PFSK-1 (cell line): ENCODE results near the gene PDZD2.

ENCODE experiments used
- FOXP2 ChIP-seq: optimal IDR thresholded peaks from 2 replicates; pipeline ENCODE3; 2011; ENCODE audit warnings: borderline replicate concordance, control low read depth, inconsistent platforms; ENCODE audit not compliant: insufficient read depth; ENCODE audit errors: extremely low read length, extremely low read depth
- POLR2AphosphoS5 ChIP-seq: IDR thresholded peaks from 2 replicates; pipeline ENCODE4 v1.6.1; 2012; ENCODE audit warnings: low read depth, mild to moderate bottlenecking, control low read depth, low read length, moderate library complexity
- SIN3A ChIP-seq: IDR thresholded peaks from 2 replicates; pipeline ENCODE4 v1.6.1; 2012; ENCODE audit warnings: mild to moderate bottlenecking, low read length, moderate library complexity, borderline replicate concordance; ENCODE audit not compliant: insufficient read depth
- TAF1 ChIP-seq: IDR thresholded peaks from 2 replicates; pipeline ENCODE4 v1.6.1; 2012; ENCODE audit warnings: low read length, control low read depth, borderline replicate concordance; ENCODE audit not compliant: insufficient read depth
- TF ChIP-seq, protein P1 (sequence below), 2 experiments: IDR thresholded peaks; 2 replicates each; pipeline versions ENCODE4 v1.6.1 to v1.8.0; 2011 to 2012; ENCODE audit warnings: low read depth in 2 of 2, low read length in 2 of 2, control low read depth in 1 of 2, inconsistent platforms in 1 of 2, mild to moderate bottlenecking in 1 of 2, moderate library complexity in 1 of 2; ENCODE audit not compliant: insufficient read depth in 1 of 2

Gene PDZD2

GRCh38 chr5:31981361-31981945 lies 342.5 kb downstream of the PDZD2 start:
- TF ChIP-seq FOXP2: no peak
- TF ChIP-seq POLR2AphosphoS5: no peak
- no peak for TF ChIP-seq TAF1
- TF ChIP-seq, protein P1, sequence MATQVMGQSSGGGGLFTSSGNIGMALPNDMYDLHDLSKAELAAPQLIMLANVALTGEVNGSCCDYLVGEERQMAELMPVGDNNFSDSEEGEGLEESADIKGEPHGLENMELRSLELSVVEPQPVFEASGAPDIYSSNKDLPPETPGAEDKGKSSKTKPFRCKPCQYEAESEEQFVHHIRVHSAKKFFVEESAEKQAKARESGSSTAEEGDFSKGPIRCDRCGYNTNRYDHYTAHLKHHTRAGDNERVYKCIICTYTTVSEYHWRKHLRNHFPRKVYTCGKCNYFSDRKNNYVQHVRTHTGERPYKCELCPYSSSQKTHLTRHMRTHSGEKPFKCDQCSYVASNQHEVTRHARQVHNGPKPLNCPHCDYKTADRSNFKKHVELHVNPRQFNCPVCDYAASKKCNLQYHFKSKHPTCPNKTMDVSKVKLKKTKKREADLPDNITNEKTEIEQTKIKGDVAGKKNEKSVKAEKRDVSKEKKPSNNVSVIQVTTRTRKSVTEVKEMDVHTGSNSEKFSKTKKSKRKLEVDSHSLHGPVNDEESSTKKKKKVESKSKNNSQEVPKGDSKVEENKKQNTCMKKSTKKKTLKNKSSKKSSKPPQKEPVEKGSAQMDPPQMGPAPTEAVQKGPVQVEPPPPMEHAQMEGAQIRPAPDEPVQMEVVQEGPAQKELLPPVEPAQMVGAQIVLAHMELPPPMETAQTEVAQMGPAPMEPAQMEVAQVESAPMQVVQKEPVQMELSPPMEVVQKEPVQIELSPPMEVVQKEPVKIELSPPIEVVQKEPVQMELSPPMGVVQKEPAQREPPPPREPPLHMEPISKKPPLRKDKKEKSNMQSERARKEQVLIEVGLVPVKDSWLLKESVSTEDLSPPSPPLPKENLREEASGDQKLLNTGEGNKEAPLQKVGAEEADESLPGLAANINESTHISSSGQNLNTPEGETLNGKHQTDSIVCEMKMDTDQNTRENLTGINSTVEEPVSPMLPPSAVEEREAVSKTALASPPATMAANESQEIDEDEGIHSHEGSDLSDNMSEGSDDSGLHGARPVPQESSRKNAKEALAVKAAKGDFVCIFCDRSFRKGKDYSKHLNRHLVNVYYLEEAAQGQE (IDR thresholded peaks at IDR 0.05; ENCODE audit: insufficient read depth in 1 of 2, low read depth in 2 of 2, low read length in 2 of 2): no peak
- no peak for TF ChIP-seq SIN3A

- TF ChIP-seq POLR2AphosphoS5 (no peak), TAF1 (no peak)
These were observed 343.1 kb downstream of the PDZD2 start for GRCh38 chr5:31982027-31982426.

DNA sequence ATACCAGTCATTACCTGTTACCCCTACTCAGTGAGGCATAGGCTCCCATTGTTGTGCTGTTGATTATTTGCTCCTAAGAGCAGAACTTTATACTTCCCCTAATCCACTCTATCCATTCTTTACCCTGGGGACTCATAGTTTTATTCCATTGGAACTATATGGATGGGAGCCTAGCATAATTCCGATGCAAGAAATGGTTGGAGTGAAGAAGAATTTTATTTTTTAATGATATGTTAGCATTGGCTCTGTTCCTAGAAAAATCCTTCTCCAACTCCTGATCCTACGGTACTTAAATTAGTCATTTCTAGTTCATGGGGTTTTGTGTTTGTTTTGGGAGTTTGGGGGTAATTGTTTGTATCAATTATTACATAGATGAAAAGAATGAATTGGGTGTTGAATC lies 343.7 kb downstream of the PDZD2 start:
- TF ChIP-seq, protein P1 (IDR thresholded peaks at IDR 0.05; ENCODE audit: insufficient read depth in 1 of 2, low read depth in 2 of 2, low read length in 2 of 2): no peak
- TF ChIP-seq POLR2AphosphoS5 (no peak), TAF1 (no peak), FOXP2 (no peak), SIN3A (no peak)

DNA sequence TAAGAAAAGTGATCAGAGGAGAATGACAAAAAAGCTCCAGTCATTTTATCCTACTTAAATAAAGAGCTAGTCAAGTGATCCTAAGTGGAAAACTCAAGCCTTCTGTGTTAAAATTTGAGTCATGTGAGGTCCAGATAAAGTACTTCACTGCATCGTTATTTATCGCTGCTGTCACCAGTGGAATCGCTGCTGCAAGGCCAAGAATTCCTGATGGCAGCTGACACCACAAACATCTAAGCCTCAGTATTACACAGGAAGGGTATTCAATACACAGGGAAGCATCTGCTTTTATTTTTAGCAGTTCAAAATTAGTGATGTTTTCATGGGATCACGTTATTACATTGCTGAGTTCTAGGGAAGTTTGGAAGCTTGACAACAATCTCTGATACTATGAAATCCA lies 344.9 kb downstream of the PDZD2 start:
- TF ChIP-seq POLR2AphosphoS5: no peak

- TF ChIP-seq TAF1 (no peak), POLR2AphosphoS5 (no peak), FOXP2 (no peak)
- TF ChIP-seq, protein P1 (IDR thresholded peaks at IDR 0.05; ENCODE audit: insufficient read depth in 1 of 2, low read depth in 2 of 2, low read length in 2 of 2): no peak
These were observed 345.8 kb downstream of the PDZD2 start for GRCh38 chr5:31984691-31985090.

DNA sequence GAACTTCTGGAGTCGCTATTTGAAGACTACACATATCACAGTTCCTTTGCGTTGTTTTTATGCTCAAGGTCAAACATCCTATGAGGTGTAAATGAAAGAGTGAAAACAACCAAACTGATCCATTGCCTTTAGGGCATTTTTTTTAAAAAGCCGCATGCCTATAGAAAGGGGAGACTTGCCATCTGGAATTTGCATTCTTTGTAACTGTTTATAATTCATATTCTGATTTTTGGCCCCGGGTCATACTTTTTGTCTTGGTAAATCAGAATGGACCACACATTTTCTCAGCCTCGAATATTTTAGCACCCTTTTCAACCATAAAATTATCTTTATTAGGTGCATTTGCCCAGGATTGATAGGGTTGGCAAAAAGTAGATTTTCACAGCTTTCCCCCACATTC lies 347.2 kb downstream of the PDZD2 start:
- TF ChIP-seq POLR2AphosphoS5 (no peak), SIN3A (no peak), TAF1 (no peak), FOXP2 (no peak)
- TF ChIP-seq, protein P1 (IDR thresholded peaks at IDR 0.05; ENCODE audit: insufficient read depth in 1 of 2, low read depth in 2 of 2, low read length in 2 of 2): no peak
